Right kidney (tissue), 1 donor: Measurements from ENCODE around the gene SLCO3A1.

Experiments
- DNase-seq: peaks from one replicate; pipeline ENCODE4 v3.0.0-alpha.2; 2016

The SLCO3A1 gene

GRCh38 chr15:91967935-91968606 is 114.6 kb downstream of the SLCO3A1 start:
- no peak for DNase-seq

GRCh38 chr15:91968610-91969009 is 115.1 kb downstream of the SLCO3A1 start:
- no peak for DNase-seq

- no peak for DNase-seq
Observed at GRCh38 chr15:91970142-91970541, 116.6 kb downstream of the SLCO3A1 start.

- DNase-seq, result no peak
Observed at GRCh38 chr15:91973481-91973880, 120.0 kb downstream of the SLCO3A1 start.

GRCh38 chr15:91974321-91974720 is 120.8 kb downstream of the SLCO3A1 start:
- no peak for DNase-seq

GRCh38 chr15:91975241-91975978 is 121.9 kb downstream of the SLCO3A1 start:
- DNase-seq, result no peak

- DNase-seq, result no peak
Observed at GRCh38 chr15:91976966-91977365, 123.5 kb downstream of the SLCO3A1 start.

- no peak for DNase-seq
Observed at GRCh38 chr15:91980502-91981267, 127.2 kb downstream of the SLCO3A1 start.

GRCh38 chr15:91981821-91982800 is 128.6 kb downstream of the SLCO3A1 start:
- DNase-seq, result no peak

GRCh38 chr15:91983729-91984340 is 130.3 kb downstream of the SLCO3A1 start:
- DNase-seq, result no peak

GRCh38 chr15:91985297-91985696 is 131.8 kb downstream of the SLCO3A1 start:
- DNase-seq, result no peak

- no peak for DNase-seq
Observed at GRCh38 chr15:91988071-91988470, 134.6 kb downstream of the SLCO3A1 start.

GRCh38 chr15:91988655-91989054 is 135.1 kb downstream of the SLCO3A1 start:
- DNase-seq, result no peak

- DNase-seq, result no peak
Observed at GRCh38 chr15:91989821-91990220, 136.3 kb downstream of the SLCO3A1 start.

GRCh38 chr15:91992945-91993344 is 139.4 kb downstream of the SLCO3A1 start:
- no peak for DNase-seq

GRCh38 chr15:91995146-91995545 is 141.6 kb downstream of the SLCO3A1 start:
- no peak for DNase-seq

GRCh38 chr15:91997163-91997562 is 143.7 kb downstream of the SLCO3A1 start:
- DNase-seq, result no peak

GRCh38 chr15:92000709-92001108 is 147.2 kb downstream of the SLCO3A1 start:
- no peak for DNase-seq

GRCh38 chr15:92001307-92001706 is 147.8 kb downstream of the SLCO3A1 start:
- no peak for DNase-seq

- DNase-seq, result no peak
Observed at GRCh38 chr15:92002666-92003065, 149.2 kb downstream of the SLCO3A1 start.

GRCh38 chr15:92003515-92004067 is 150.1 kb downstream of the SLCO3A1 start:
- DNase-seq, result no peak
